NCI-H446 treated with DMSO at 0.1 percent for 48 hours (cell line): ENCODE data around the gene AGAP2.
"Not testable (repeated sequence)": the region's sequence is repeated elsewhere in the genome, so short reads cannot be mapped to it uniquely, and the experiment has no call there.

Experiments
- DNase-seq: peaks from one replicate; lab custom pipeline; 2025; lab: John Stamatoyannopoulos, UW

The AGAP2 gene

GRCh38 chr12:57722716-57723629 lies 15.6 kb downstream of the AGAP2 start:
- no peak for DNase-seq

GRCh38 chr12:57721846-57722608 lies 16.5 kb downstream of the AGAP2 start:
- DNase-seq, result not testable (repeated sequence)

GRCh38 chr12:57720606-57721595 lies 17.6 kb downstream of the AGAP2 start:
- DNase-seq, result no peak

GRCh38 chr12:57719777-57720605 lies 18.6 kb downstream of the AGAP2 start:
- no peak for DNase-seq

GRCh38 chr12:57718641-57719528 lies 19.7 kb downstream of the AGAP2 start:
- no peak for DNase-seq

- DNase-seq, result no peak
Observed at GRCh38 chr12:57717846-57718640, 20.5 kb downstream of the AGAP2 start.

GRCh38 chr12:57717131-57717530 lies 21.4 kb downstream of the AGAP2 start:
- no peak for DNase-seq

- DNase-seq, result no peak
Observed at GRCh38 chr12:57716305-57716704, 22.2 kb downstream of the AGAP2 start.

GRCh38 chr12:57715786-57716185 lies 22.8 kb downstream of the AGAP2 start:
- no peak for DNase-seq

- DNase-seq, result not testable (repeated sequence)
Observed at GRCh38 chr12:57715036-57715748, 23.4 kb downstream of the AGAP2 start.

GRCh38 chr12:57713209-57713608 lies 25.3 kb downstream of the AGAP2 start:
- DNase-seq, result no peak

- no peak for DNase-seq
Observed at GRCh38 chr12:57712701-57713100, 25.8 kb downstream of the AGAP2 start.

- DNase-seq, result no peak
Observed at GRCh38 chr12:57708296-57708695, 30.2 kb downstream of the AGAP2 start.

GRCh38 chr12:57707250-57707649 lies 31.3 kb downstream of the AGAP2 start:
- DNase-seq, result no peak

- no peak for DNase-seq
Observed at GRCh38 chr12:57700317-57700716, 38.2 kb downstream of the AGAP2 start.

GRCh38 chr12:57698414-57698813 lies 40.1 kb downstream of the AGAP2 start:
- no peak for DNase-seq

- no peak for DNase-seq
Observed at GRCh38 chr12:57697076-57697475, 41.5 kb downstream of the AGAP2 start.

- DNase-seq, result no peak
Observed at GRCh38 chr12:57695770-57696432, 42.6 kb downstream of the AGAP2 start.
